GM19193 (cell line): Measurements from ENCODE around the gene PPP2R1A.

Experiments used
- POLR2A ChIP-seq: IDR thresholded peaks from 4 replicates; pipeline ENCODE4 v1.6.1; 2011; ENCODE audit not compliant: insufficient read depth, insufficient read length; ENCODE audit errors: extremely low read depth

The PPP2R1A gene

GRCh38 chr19:52227196-52227940, 37.5 kb downstream of the PPP2R1A start:
- TF ChIP-seq POLR2A: no peak

DNA sequence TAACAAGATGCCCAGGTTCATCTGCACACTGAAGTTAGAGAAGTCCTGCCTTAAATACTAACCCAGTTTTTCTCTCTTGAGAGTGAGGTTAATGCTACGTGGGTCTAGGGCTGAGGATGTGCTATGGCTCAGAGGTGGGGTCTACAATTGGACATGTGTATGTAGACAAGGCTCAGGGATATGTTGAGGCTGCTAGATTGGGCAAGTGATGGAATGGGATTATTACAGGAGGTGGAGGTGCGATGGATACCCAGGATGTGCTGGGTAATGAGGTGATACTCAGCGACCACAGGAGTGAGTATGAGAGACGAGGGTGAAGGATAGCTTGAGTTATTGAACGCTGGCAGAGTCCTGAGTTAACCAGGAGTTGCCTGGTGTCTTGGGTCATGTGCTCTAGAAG, 38.1 kb downstream of the PPP2R1A start:
- no peak for TF ChIP-seq POLR2A

DNA sequence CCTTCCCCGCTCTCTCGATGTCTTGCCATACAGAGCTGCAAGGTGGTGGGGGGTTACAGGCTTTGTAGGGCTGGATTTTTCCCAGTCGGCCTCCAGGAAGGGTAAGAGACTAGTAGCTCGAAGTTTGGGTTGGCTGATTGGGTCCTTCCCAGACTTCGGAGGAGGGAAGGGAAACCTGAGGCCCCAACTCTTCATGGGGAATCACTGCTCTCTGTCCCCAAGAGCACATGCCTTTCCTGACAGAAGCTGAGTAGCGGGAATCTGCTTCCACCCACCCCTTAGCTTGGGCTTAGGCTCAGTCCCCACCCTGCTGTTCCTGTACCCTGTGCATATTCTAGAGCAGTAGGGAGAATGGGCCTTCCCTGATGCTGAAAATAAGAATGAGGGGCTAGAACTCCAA, 39.7 kb downstream of the PPP2R1A start:
- no peak for TF ChIP-seq POLR2A

DNA sequence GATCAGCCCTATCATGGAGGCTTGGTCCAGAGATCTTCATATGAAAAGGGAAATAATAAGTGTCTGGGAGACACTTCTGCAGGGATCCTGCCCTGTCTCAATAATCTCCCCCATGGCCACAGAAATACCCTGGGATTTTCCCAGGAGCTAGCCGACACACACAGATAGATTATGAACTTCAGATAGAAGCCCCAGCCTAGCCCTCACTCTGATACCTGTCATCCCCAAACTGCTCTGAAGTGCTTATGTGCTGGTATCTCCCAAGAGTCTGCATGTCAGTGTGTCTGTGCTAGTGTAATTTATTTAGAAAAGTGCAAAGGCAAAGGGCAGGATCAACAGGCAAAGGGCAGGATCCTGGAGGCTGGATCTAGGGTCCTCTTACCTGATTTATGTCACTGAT, 40.8 kb downstream of the PPP2R1A start:
- TF ChIP-seq POLR2A: no peak

GRCh38 chr19:52231154-52231910, 41.5 kb downstream of the PPP2R1A start:
- no peak for TF ChIP-seq POLR2A

- TF ChIP-seq POLR2A: no peak
These were observed 44.6 kb downstream of the PPP2R1A start for GRCh38 chr19:52234406-52234805.

GRCh38 chr19:52237197-52237596, 47.3 kb downstream of the PPP2R1A start:
- no peak for TF ChIP-seq POLR2A

DNA sequence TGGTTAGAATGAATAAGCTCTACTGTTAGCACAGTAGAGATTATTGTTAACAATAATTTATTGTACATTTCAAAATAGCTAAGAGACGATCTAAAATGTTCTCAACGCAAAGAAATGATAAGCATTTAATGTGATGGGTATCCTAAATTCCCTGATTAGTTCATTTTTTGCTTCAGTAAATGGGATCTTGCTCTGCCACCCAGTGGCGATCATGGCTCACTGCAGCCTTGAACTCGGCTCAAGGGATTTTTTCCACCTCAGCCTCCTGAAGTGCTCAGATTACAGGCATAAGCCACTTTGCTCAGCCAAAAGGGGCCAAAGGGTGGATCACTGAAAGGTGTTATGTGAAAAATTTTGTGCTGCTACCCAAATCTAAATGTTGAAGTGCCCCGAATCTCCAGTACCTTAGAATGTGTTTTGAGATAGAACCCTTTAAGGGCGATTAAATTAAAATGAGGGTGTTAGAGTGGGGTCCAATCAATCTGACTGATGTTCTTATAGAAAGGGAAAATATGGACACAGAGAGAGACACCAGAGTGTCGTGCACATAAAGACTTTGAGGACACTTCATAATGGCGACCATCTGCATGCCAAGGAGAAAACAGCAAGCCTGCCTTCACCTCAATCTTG, 48.0 kb downstream of the PPP2R1A start:
- TF ChIP-seq POLR2A: no peak

DNA sequence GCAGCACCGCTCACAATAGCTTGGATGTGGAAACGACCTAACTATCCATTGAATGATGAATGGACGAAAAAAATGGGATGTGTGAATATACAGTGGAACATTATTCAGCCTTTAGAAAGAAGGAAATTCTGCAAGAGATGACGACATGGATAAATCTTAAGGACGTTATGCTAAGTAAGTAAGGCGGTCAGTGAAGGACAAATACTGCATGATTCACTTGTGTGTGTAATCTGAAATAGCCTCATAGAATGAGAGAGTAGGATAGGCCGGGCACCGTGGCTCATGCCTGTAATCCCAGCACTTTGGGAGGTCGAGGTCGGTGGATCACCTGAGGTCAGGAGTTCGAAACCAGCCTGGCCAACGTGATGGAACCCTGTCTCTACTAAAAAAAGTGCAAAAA, 54.2 kb downstream of the PPP2R1A start:
- TF ChIP-seq POLR2A: no peak

DNA sequence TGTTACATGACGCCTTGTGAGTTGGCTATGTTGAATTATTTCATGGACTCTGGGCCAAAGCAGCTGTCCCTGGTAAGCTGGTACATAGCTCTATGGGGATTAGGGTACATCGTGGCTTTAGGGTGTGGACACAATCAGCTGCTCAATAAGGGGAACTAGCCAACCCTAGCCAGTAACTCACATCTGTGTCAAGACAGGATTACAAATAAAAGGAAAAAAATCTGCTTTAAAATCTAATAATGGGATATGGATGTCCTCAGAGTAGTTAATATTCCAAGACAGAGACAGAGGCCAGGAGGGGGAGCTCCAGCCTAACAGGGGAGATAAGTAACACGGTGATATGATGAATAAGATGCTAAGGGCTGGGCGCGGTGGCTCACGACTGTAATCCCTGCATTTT, 58.4 kb downstream of the PPP2R1A start:
- no peak for TF ChIP-seq POLR2A

DNA sequence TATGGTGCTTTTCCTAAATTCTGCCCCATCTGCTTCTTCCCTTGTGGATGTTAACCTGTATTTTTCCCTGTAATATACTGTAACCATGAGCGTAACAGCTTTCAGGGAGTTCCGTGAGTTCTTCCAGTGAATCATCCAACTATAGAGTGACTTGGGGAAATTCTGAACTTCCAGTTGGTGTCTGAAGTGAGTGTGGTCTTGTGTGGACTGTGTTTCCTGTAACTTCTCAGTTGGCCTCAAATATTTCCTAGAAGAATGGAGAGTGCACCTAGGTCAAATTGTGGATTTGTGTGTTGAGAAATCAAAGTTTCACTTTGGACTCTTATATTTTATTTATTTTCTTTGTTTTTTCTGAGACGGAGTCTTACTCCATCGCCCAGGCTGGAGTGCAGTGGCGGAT, 68.6 kb downstream of the PPP2R1A start:
- TF ChIP-seq POLR2A: no peak

DNA sequence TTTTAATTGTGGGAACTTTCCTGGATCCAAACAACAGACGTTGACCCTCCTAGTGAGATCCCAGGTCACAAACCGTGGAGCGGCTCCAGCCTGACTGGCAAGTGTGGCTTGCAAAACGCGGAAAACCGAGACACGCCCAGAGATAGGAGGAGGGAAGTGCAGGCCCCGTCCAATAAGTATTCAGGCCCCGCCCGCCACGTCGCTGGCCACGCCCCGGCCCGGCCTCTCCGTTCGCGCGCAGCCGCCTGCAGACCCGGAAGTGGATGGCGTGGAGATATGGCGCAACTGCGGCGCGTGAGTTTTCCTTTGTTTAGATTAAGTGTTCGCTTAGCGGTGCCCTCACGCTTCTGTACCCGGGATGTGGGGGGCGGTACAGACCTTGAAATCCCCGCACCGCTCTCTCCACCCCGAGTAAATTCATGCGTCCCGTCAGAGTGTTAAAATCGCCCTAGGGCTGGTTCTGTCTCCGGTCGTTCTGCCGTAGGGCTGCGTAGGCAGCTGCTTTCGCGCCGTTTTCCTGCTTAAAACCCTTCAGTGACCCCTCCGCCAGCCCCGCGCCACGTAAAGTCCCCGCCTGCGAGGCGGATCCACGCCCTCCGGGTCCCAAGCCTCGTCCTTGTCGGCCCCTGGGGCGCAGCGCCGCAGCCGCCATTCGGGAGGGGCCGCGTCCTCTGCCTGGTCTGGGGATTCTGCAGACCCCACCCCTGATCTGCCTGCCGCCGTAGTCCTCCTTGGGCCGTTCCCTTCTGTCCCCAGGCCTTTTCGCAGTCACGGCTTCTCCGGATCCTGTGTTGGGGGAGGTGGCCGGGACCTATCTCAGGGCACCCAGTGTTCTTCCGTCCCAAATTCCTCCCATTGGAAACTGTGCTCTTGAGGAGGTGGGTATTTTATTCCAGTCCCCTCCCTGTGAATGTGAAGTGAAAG, 79.7 kb downstream of the PPP2R1A start, which contains the start of gene ZNF766:
TSS of gene ZNF766 (plus strand) at position 250 of the 924 bp plus-strand sequence. CDS start at position 277, 27 bp downstream.
- TF ChIP-seq POLR2A: peak; percentile 91

GRCh38 chr19:52270266-52270885, 80.5 kb downstream of the PPP2R1A start:
- TF ChIP-seq POLR2A: no peak

DNA sequence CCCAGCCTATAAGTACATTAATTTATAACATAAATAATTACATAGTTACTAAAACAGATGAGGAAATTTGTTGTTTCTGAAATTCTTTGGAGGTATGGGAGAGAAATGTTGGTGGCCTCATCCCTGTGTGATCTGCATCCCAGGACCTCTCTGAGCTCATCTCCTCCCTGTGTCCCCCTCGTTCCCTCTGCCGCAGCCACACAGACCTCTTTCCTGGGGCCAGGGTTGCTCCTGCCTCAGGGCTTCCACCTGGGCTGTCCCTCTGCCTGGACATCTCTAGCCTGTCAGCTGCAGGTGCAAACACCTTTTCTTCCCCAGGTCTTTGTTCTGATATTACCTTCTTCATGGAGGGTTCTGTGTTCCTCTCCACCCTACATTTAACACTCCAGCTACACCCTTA, 83.4 kb downstream of the PPP2R1A start:
- TF ChIP-seq POLR2A: no peak
